ENCODE measurements around the gene PLD3.

PLD3 gene

GRCh38 chr19:40420451-40420765 lies 71.9 kb downstream of the PLD3 start:
- H3K9me3 ChIP-seq (replicated peaks in 1 of 11), result no peaks in the 10 kb centered on the region
- peaks cover 55 to 83% (median 77%) of the 10 kb centered on the region in 10 experiments for H3K4me1 ChIP-seq
- peak overlapping the region; percentile 54 to 85 (median 66) for H3K4me3 ChIP-seq
- no peak for TF ChIP-seq Cebpa-rat (IDR thresholded peaks at IDR 0.05)
- H3K27ac ChIP-seq, result peak overlapping the region in 10 of 11 experiments; percentile 78 to 98 (median 88); a peak in 18 of 22 replicates
- H3K4me2 ChIP-seq, result peak overlapping the region; percentile 80 to 98 (median 94)
- H3K27me3 ChIP-seq, result no peaks in the 10 kb centered on the region
- H4K20me1 ChIP-seq, result peaks cover 0 to 43% (median 14%) of the 10 kb centered on the region in 11 experiments; a peak in 13 of 22 replicates
- peaks cover 11 to 21% (median 18%) of the 10 kb centered on the region in 11 experiments for H3K36me3 ChIP-seq
- H3K9ac ChIP-seq, result peak overlapping the region; percentile 78 to 97 (median 85)

- Histone ChIP-seq H4K20me1 (peaks cover 0 to 43% (median 14%) of the 10 kb centered on the region in 11 experiments; a peak in 13 of 22 replicates), H3K4me2 (peak overlapping the region; percentile 80 to 98 (median 94)), H3K36me3 (peaks cover 11 to 21% (median 18%) of the 10 kb centered on the region in 11 experiments), H3K4me3 (peak overlapping the region; percentile 54 to 85 (median 66)), H3K27ac (peak overlapping the region; percentile 75 to 98 (median 86)), H3K27me3 (no peaks in the 10 kb centered on the region), H3K9ac (peak overlapping the region; percentile 78 to 97 (median 85)), H3K4me1 (peaks cover 50 to 77% (median 71%) of the 10 kb centered on the region in 10 experiments), H3K9me3 (replicated peaks in 1 of 11) (no peaks in the 10 kb centered on the region)
- TF ChIP-seq Cebpa-rat (IDR thresholded peaks at IDR 0.05), result no peak
These were observed 72.6 kb downstream of the PLD3 start for GRCh38 chr19:40420766-40421765.

- H3K9me3 ChIP-seq (replicated peaks in 1 of 11), result no peaks in the 10 kb centered on the region
These were observed 73.7 kb downstream of the PLD3 start for GRCh38 chr19:40421993-40422747.

GRCh38 chr19:40422748-40423566 lies 74.5 kb downstream of the PLD3 start:
- peaks cover 42 to 69% (median 63%) of the 10 kb centered on the region in 10 experiments for H3K4me1 ChIP-seq
- H4K20me1 ChIP-seq, result peaks cover 0 to 43% (median 14%) of the 10 kb centered on the region in 11 experiments; a peak in 13 of 22 replicates
- H3K36me3 ChIP-seq, result peaks cover 11 to 21% (median 18%) of the 10 kb centered on the region in 11 experiments
- H3K9ac ChIP-seq, result peak overlapping the region in 9 of 11 experiments; percentile 18 to 97 (median 89); a peak in 14 of 22 replicates
- H3K9me3 ChIP-seq (replicated peaks in 1 of 11), result no peaks in the 10 kb centered on the region
- peak overlapping the region in 3 of 11 experiments; percentile 89 to 98 (median 96); a peak in 3 of 22 replicates for H3K27ac ChIP-seq
- peak overlapping the region in 2 of 10 experiments; percentile 85 to 95; a peak in 4 of 20 replicates for H3K4me3 ChIP-seq
- H3K27me3 ChIP-seq, result no peaks in the 10 kb centered on the region
- H3K4me2 ChIP-seq, result peak overlapping the region in 7 of 11 experiments; percentile 82 to 98 (median 94); a peak in 12 of 22 replicates
- TF ChIP-seq Cebpa-rat (IDR thresholded peaks at IDR 0.05), result no peak

More at GRCh38 chr19:40421993-40422747, 73.7 kb downstream of the PLD3 start:
- Histone ChIP-seq H3K4me3 (peak overlapping the region in 4 of 10 experiments; percentile 54 to 85 (median 66); a peak in 5 of 20 replicates), H3K27me3 (no peaks in the 10 kb centered on the region), H3K4me1 (peaks cover 50 to 76% (median 69%) of the 10 kb centered on the region in 10 experiments), H3K9ac (peak overlapping the region; percentile 78 to 97 (median 85); a peak in 18 of 22 replicates), H3K27ac (peak overlapping the region in 8 of 11 experiments; percentile 78 to 98 (median 90); a peak in 11 of 22 replicates), H3K4me2 (peak overlapping the region; percentile 80 to 98 (median 95); a peak in 21 of 22 replicates), H3K36me3 (peaks cover 11 to 21% (median 18%) of the 10 kb centered on the region in 11 experiments), H4K20me1 (peaks cover 0 to 43% (median 14%) of the 10 kb centered on the region in 11 experiments; a peak in 13 of 22 replicates)
- TF ChIP-seq Cebpa-rat (IDR thresholded peaks at IDR 0.05), result no peak

- Histone ChIP-seq H3K27me3 (no peaks in the 10 kb centered on the region), H3K4me2 (peak overlapping the region; percentile 82 to 99 (median 96); a peak in 20 of 22 replicates), H3K36me3 (peaks cover 11 to 21% (median 18%) of the 10 kb centered on the region in 11 experiments), H3K9me3 (replicated peaks in 1 of 11) (no peaks in the 10 kb centered on the region), H3K9ac (peak overlapping the region in 10 of 11 experiments; percentile 87 to 97 (median 92); a peak in 15 of 22 replicates), H3K4me3 (peak overlapping the region in 8 of 10 experiments; percentile 71 to 95 (median 84); a peak in 15 of 20 replicates), H3K4me1 (peaks cover 36 to 66% (median 54%) of the 10 kb centered on the region in 10 experiments), H4K20me1 (peaks cover 0 to 43% (median 14%) of the 10 kb centered on the region in 11 experiments; a peak in 13 of 22 replicates), H3K27ac (peak overlapping the region in 4 of 11 experiments; percentile 38 to 98 (median 92); a peak in 7 of 22 replicates)
- TF ChIP-seq Cebpa-rat (IDR thresholded peaks at IDR 0.05), result no peak
These were observed 75.4 kb downstream of the PLD3 start for GRCh38 chr19:40423938-40424337.

GRCh38 chr19:40424637-40425449 lies 76.3 kb downstream of the PLD3 start:
- peak overlapping the region; percentile 83 to 98 (median 92) for H3K27ac ChIP-seq
- H3K4me2 ChIP-seq, result peak overlapping the region; percentile 82 to 99 (median 96)
- peak overlapping the region; percentile 69 to 95 (median 84) for H3K4me3 ChIP-seq
- H3K4me1 ChIP-seq, result peaks cover 35 to 57% (median 48%) of the 10 kb centered on the region in 10 experiments
- no peak for TF ChIP-seq Cebpa-rat (IDR thresholded peaks at IDR 0.05)
- H3K36me3 ChIP-seq, result peaks cover 11 to 21% (median 18%) of the 10 kb centered on the region in 11 experiments
- peaks cover 0 to 43% (median 14%) of the 10 kb centered on the region in 11 experiments; a peak in 13 of 22 replicates for H4K20me1 ChIP-seq
- H3K9me3 ChIP-seq (replicated peaks in 1 of 11), result no peaks in the 10 kb centered on the region
- no peaks in the 10 kb centered on the region for H3K27me3 ChIP-seq
- peak overlapping the region; percentile 82 to 97 (median 92) for H3K9ac ChIP-seq
